HepG2 (cell line): ENCODE data around the gene EIF5A. TPM values are rescaled to one million over a fixed set of nuclear protein-coding genes. Genes with fewer than 3 reads are reported as not detected.

Experiments
- ATAC-seq: fragments of 200-7000 bp; cut with Tn5 transposase; 3 replicates; pipeline ENCODE4 v1.9.1; 2020; ENCODE audit warnings: mild to moderate bottlenecking, moderate library complexity
- BruUV-seq: library from RNA; stranded (reverse); fragments of 400-500 nt; replicated peaks from 2 replicates; lab custom pipeline; 2021; lab: Mats Ljungman, UMichigan
- CTCF ChIA-PET: fragments of 300-600 bp; formaldehyde crosslinking; extraction: SDS; loops from one replicate; lab custom pipeline; 2021; ENCODE audit warnings: low total read pairs, inconsistent platforms, low intra/inter-chr PET ratio; lab: Yijun Ruan, JAX
- POLR2A ChIA-PET: fragments of 350-600 bp; sonication (Branson Sonifier 250); formaldehyde crosslinking; loops from one replicate; lab custom pipeline; 2020; ENCODE audit warnings: antibody characterized with exemption, inconsistent platforms; lab: Yijun Ruan, JAX
- DNase-seq: peaks from one replicate; pipeline ENCODE4 v3.0.0-alpha.2; 2015; ENCODE audit warnings: low spot score
- FAIRE-seq: peaks from 3 replicates; lab custom pipeline; 2011; peaks lifted over from hg19 to GRCh38; lab: Jason Lieb, UNC
- H2AFZ ChIP-seq: one replicate; pipeline ENCODE4 v1.6.1; 2011; ENCODE audit warnings: low read length, inconsistent platforms
- H3K27ac ChIP-seq: fragments of 300-600 bp; 3 replicates; pipeline ENCODE4 v1.8.0; 2011; ENCODE audit warnings: mixed run types, mild to moderate bottlenecking, mixed read lengths, low read length, inconsistent platforms; ENCODE audit not compliant: insufficient read depth; ENCODE audit errors: extremely low read length
- H3K27me3 ChIP-seq, 2 experiments: fragments of 200-600 bp in 1 of 2; 2 replicates in 1 of 2; 3 replicates in 1 of 2; pipeline versions ENCODE4 v1.6.0 to v1.8.0; 2011; ENCODE audit warnings: low read length in 2 of 2, mild to moderate bottlenecking in 2 of 2, moderate library complexity in 2 of 2, inconsistent platforms in 1 of 2; ENCODE audit not compliant: insufficient read depth in 2 of 2, control insufficient read depth in 1 of 2
- H3K36me3 ChIP-seq, 2 experiments: fragments of 200-600 bp in 1 of 2; replicated peaks in 1 of 2; 2 replicates in 1 of 2; 3 replicates in 1 of 2; pipeline versions ENCODE4 v1.5.1 to v1.8.0; 2011; ENCODE audit warnings: low read length in 2 of 2, inconsistent platforms in 1 of 2; ENCODE audit not compliant: insufficient read depth in 2 of 2, control insufficient read depth in 1 of 2
- H3K4me1 ChIP-seq: 2 replicates; pipeline ENCODE4 v1.5.1; 2012; ENCODE audit warnings: low read length, inconsistent platforms; ENCODE audit not compliant: insufficient read depth
- H3K4me2 ChIP-seq: 2 replicates; pipeline ENCODE4 v1.6.0; 2011; ENCODE audit warnings: low read depth, low read length, inconsistent platforms
- H3K4me3 ChIP-seq, 3 experiments: fragments of 200-600 bp in 1 of 3; sonication (generic), shearing (Covaris generic) in 1 of 3; replicated peaks in 1 of 3; 2 replicates each; pipeline ENCODE4 v1.5.1; 2011 to 2016; ENCODE audit warnings: low read length in 3 of 3, inconsistent platforms in 2 of 3, low read depth in 2 of 3, mild to moderate bottlenecking in 2 of 3, control low read depth in 1 of 3, mixed read lengths in 1 of 3; ENCODE audit not compliant: insufficient read depth in 1 of 3
- H3K79me2 ChIP-seq: one replicate; pipeline ENCODE4 v1.6.1; 2011; ENCODE audit warnings: low read length, inconsistent platforms; ENCODE audit not compliant: insufficient read depth
- H3K9ac ChIP-seq: 2 replicates; pipeline ENCODE4 v1.6.0; 2011; ENCODE audit warnings: mild to moderate bottlenecking, low read depth, low read length, inconsistent platforms; ENCODE audit not compliant: insufficient read depth
- H3K9me3 ChIP-seq: 2 replicates; pipeline ENCODE4 v1.5.1; 2012; ENCODE audit warnings: mild to moderate bottlenecking, low read length
- H4K20me1 ChIP-seq: 2 replicates; pipeline ENCODE4 v1.6.0; 2011; ENCODE audit warnings: inconsistent platforms, mild to moderate bottlenecking, low read length, moderate library complexity; ENCODE audit not compliant: insufficient read depth
- CENPT ChIP-seq: sonication (generic); formaldehyde crosslinking; IDR thresholded peaks from 2 replicates; pipeline ENCODE4 v1.8.0; 2022; ENCODE audit warnings: low read depth, mild to moderate bottlenecking, moderate library complexity, missing genetic modification reagents
- GMEB2 ChIP-seq: IDR thresholded peaks from 2 replicates; pipeline ENCODE4 v1.6.1; 2016; ENCODE audit warnings: missing biosample characterization, missing genetic modification reagents, low read depth
- HMGXB4 ChIP-seq, 2 experiments: sonication (generic) in 1 of 2; formaldehyde crosslinking in 1 of 2; IDR thresholded peaks; 2 replicates each; pipeline versions ENCODE4 v1.4.0 to v1.6.1; 2018 to 2020; ENCODE audit warnings: missing genetic modification reagents in 2 of 2, borderline replicate concordance in 1 of 2, low read depth in 1 of 2, mild to moderate bottlenecking in 1 of 2, missing biosample characterization in 1 of 2
- NFAT5 ChIP-seq: sonication (generic); formaldehyde crosslinking; IDR thresholded peaks from 2 replicates; pipeline ENCODE4 v1.4.0; 2020; ENCODE audit warnings: missing genetic modification reagents
- NFE2 ChIP-seq: sonication (generic); formaldehyde crosslinking; IDR thresholded peaks from 2 replicates; pipeline ENCODE4 v1.4.0; 2020; ENCODE audit warnings: missing genetic modification reagents
- NFYC ChIP-seq: IDR thresholded peaks from 2 replicates; pipeline ENCODE4 v1.6.1; 2016; ENCODE audit warnings: missing genetic modification reagents, missing compliant biosample characterization
- PHF20 ChIP-seq: sonication (generic); formaldehyde crosslinking; IDR thresholded peaks from 2 replicates; pipeline ENCODE4 v1.5.0; 2020; ENCODE audit warnings: mild to moderate bottlenecking, missing genetic modification reagents
- SMAD9 ChIP-seq: sonication (generic); formaldehyde crosslinking; IDR thresholded peaks from 2 replicates; pipeline ENCODE4 v1.5.1; 2020; ENCODE audit warnings: mild to moderate bottlenecking, missing genetic modification reagents
- TSC22D2 ChIP-seq: sonication (generic); formaldehyde crosslinking; IDR thresholded peaks from 2 replicates; pipeline ENCODE4 v1.5.1; 2020; ENCODE audit warnings: missing genetic modification reagents, mild to moderate bottlenecking, borderline replicate concordance
- ZBTB1 ChIP-seq: sonication (generic); formaldehyde crosslinking; IDR thresholded peaks from 2 replicates; pipeline ENCODE4 v1.4.0; 2020; ENCODE audit warnings: missing genetic modification reagents, borderline replicate concordance
- ZBTB42 ChIP-seq: sonication (generic); formaldehyde crosslinking; IDR thresholded peaks from 2 replicates; pipeline ENCODE4 v1.5.0; 2020; ENCODE audit warnings: mild to moderate bottlenecking, missing genetic modification reagents
- ZNF224 ChIP-seq: sonication (generic); formaldehyde crosslinking; IDR thresholded peaks from 2 replicates; pipeline ENCODE4 v1.5.0; 2020; ENCODE audit warnings: mild to moderate bottlenecking, missing genetic modification reagents
- ZNF333 ChIP-seq: sonication (generic); formaldehyde crosslinking; IDR thresholded peaks from 2 replicates; pipeline ENCODE4 v1.4.0; 2020; ENCODE audit warnings: mild to moderate bottlenecking, missing genetic modification reagents, borderline replicate concordance
- ZNF768 ChIP-seq: sonication (generic); formaldehyde crosslinking; IDR thresholded peaks from 2 replicates; pipeline ENCODE4 v1.4.0; 2020; ENCODE audit warnings: missing genetic modification reagents
- WGBS: methylation state at CpG from one replicate; pipeline ENCODE4 v1.1.6; 2017; ENCODE audit warnings: low lambda C conversion rate; 5-methylcytosine and 5-hydroxymethylcytosine counted together
- in situ Hi-C: cut with HindIII; loops from 2 replicates; pipeline ENCODE4 v1.10.0; 2017; ENCODE audit warnings: low pct_unique_long_range_greater_than_20kb; ENCODE audit not compliant: extremely low pct_ligation_motif_present
- intact Hi-C: fragments of 100-400 bp; cut with micrococcal nuclease; formaldehyde crosslinking; loops from one replicate; pipeline ENCODE4 v1.10.0; 2022; ENCODE audit not compliant: unreplicated experiment
- polyA plus RNA-seq, 8 experiments: library from polyadenylated mRNA; depleted of rRNA in 3 of 8; stranded (reverse) in 7 of 8; unstranded in 1 of 8; fragments of >200 nt; fragmentation: Illumina TruSeq in 4 of 8; extraction: Trizol in 4 of 8; gene quantifications; 2 replicates each; pipeline versions ENCODE4 v1.2.1 to v1.2.3, GENCODE V29; 2011 to 2016; ENCODE audit warnings: low read depth in 4 of 8, missing spikeins in 1 of 8, mixed read lengths in 1 of 8; ENCODE audit not compliant: insufficient read depth in 1 of 8
- total RNA-seq, 5 experiments: library from RNA; depleted of rRNA; stranded (reverse); fragments of >200 nt; fragmentation: Illumina TruSeq; extraction: Trizol; gene quantifications; 2 replicates each; pipeline ENCODE4 v1.2.3, GENCODE V29; 2016; ENCODE audit warnings: low read depth in 1 of 5

Gene EIF5A
- total and polyA plus RNA-seq, 2 of the 13 experiments (the other 11 are each of a cell fraction or from before 2014, with no cell fraction given) = 319 to 337 TPM

- TF ChIP-seq ZBTB1 (CRISPR knock-in tag) = no peak
- 0 out of 2 replicates have a peak, but pooled peaks have one; percentile 32 for TF ChIP-seq NFAT5 (CRISPR knock-in tag)
- TF ChIP-seq ZNF768 = peak; percentile 55; the same call in 1 of the 2 replicates
These were observed 11.1 kb upstream of the EIF5A start (continued) for GRCh38 chr17:7296189-7296861.

GRCh38 chr17:7304179-7304578 is 3.2 kb upstream of the EIF5A start:
- no peak for FAIRE-seq
- no peak overlapping the region for H3K4me2 ChIP-seq
- H3K36me3 ChIP-seq = peaks cover 0 to under 1% of the 10 kb centered on the region in 2 experiments; a peak in 1 of 5 replicates
- no peak for DNase-seq
- no peaks in the 10 kb centered on the region for H3K9me3 ChIP-seq
- intact Hi-C loops = no loop called here
- CTCF ChIA-PET = no interaction called here
- H3K27ac ChIP-seq = no peak overlapping the region
- H3K79me2 ChIP-seq = peaks cover 15% of the 10 kb centered on the region
- no peak overlapping the region for H3K9ac ChIP-seq
- H3K27me3 ChIP-seq = 0 out of 5 replicates have a peak, but pooled peaks cover 0 to 2% of the 10 kb centered on the region in 2 experiments
- H2AFZ ChIP-seq = no peak overlapping the region
- WGBS = 73% methylated on average over 7 of the region's 7 CpGs
- peaks cover 13% of the 10 kb centered on the region for H3K4me1 ChIP-seq
- no TSS peak for BruUV-seq
- ATAC-seq = no peak
- POLR2A ChIA-PET = interaction anchor here (2.0 kb wide), 1 partner anchor 24 kb away, joined by 7 read pairs; no protein-coding TSS in a partner anchor
- H4K20me1 ChIP-seq = peaks cover 11% of the 10 kb centered on the region
- in situ Hi-C loops = no loop called here
- no peak overlapping the region for H3K4me3 ChIP-seq
- TF ChIP-seq TSC22D2 (CRISPR knock-in tag) (no peak), ZNF224 (CRISPR knock-in tag) (no peak), NFYC (CRISPR knock-in tag) (no peak), HMGXB4 (CRISPR knock-in tag; IDR thresholded peaks at IDR 0.05; ENCODE audit: borderline replicate concordance in 1 of 2, low read depth in 1 of 2) (no peak), ZBTB42 (CRISPR knock-in tag) (no peak), GMEB2 (CRISPR knock-in tag) (no peak), PHF20 (CRISPR knock-in tag) (no peak), NFE2 (no peak), CENPT (CRISPR knock-in tag) (no peak), SMAD9 (CRISPR knock-in tag) (no peak), ZNF333 (CRISPR knock-in tag) (no peak)
